GM18858 (cell line): ENCODE measurements around the gene LRRC3.
"Not testable (repeated sequence)": the region's sequence is repeated elsewhere in the genome, so short reads cannot be mapped to it uniquely, and the experiment has no call there.

Experiments
- ATAC-seq: cut with Tn5 transposase; IDR thresholded peaks from one replicate; pipeline ENCODE4 v1.9.1; 2021; ENCODE audit not compliant: unreplicated experiment

LRRC3 gene

GRCh38 chr21:44454747-44455523 is at the start of gene LRRC3:
TSS of gene LRRC3 (plus strand) at chr21:44455510. CDS start at chr21:44456645, 1,135 bp downstream.
- ATAC-seq, result no peak

- no peak for ATAC-seq
Measured at GRCh38 chr21:44405948-44406872, 49.1 kb upstream of the LRRC3 start.

- no peak for ATAC-seq
Measured at GRCh38 chr21:44406953-44407352, 48.4 kb upstream of the LRRC3 start.

GRCh38 chr21:44407493-44407892 is 47.8 kb upstream of the LRRC3 start:
- ATAC-seq, result no peak

- no peak for ATAC-seq
Measured at GRCh38 chr21:44408226-44408625, 47.1 kb upstream of the LRRC3 start.

GRCh38 chr21:44413566-44414290 is 41.6 kb upstream of the LRRC3 start:
- no peak for ATAC-seq

- no peak for ATAC-seq
Measured at GRCh38 chr21:44414291-44415072, 40.8 kb upstream of the LRRC3 start.

- ATAC-seq, result no peak
Measured at GRCh38 chr21:44415073-44416025, 40.0 kb upstream of the LRRC3 start.

GRCh38 chr21:44416193-44416592 is 39.1 kb upstream of the LRRC3 start:
- no peak for ATAC-seq

- ATAC-seq, result not testable (repeated sequence)
Measured at GRCh38 chr21:44417621-44418107, 37.6 kb upstream of the LRRC3 start.

GRCh38 chr21:44418108-44418875 is 37.0 kb upstream of the LRRC3 start:
- ATAC-seq, result no peak

- no peak for ATAC-seq
Measured at GRCh38 chr21:44418876-44419230, 36.5 kb upstream of the LRRC3 start.

- ATAC-seq, result no peak
Measured at GRCh38 chr21:44419679-44420078, 35.6 kb upstream of the LRRC3 start.

- ATAC-seq, result no peak
Measured at GRCh38 chr21:44420416-44421205, 34.7 kb upstream of the LRRC3 start.

GRCh38 chr21:44421901-44422840 is 33.1 kb upstream of the LRRC3 start:
- no peak for ATAC-seq

- no peak for ATAC-seq
Measured at GRCh38 chr21:44423312-44423821, 31.9 kb upstream of the LRRC3 start.
